ENCODE results near the gene BMERB1. TPM values are rescaled to one million over a fixed set of nuclear protein-coding genes. Genes with fewer than 3 reads are reported as not detected.
"Not testable (repeated sequence)": the region's sequence is repeated elsewhere in the genome, so short reads cannot be mapped to it uniquely, and the experiment has no call there.

Gene BMERB1
- total RNA-seq, 1 experiment from 2014 or later, result 64.2 TPM

DNA sequence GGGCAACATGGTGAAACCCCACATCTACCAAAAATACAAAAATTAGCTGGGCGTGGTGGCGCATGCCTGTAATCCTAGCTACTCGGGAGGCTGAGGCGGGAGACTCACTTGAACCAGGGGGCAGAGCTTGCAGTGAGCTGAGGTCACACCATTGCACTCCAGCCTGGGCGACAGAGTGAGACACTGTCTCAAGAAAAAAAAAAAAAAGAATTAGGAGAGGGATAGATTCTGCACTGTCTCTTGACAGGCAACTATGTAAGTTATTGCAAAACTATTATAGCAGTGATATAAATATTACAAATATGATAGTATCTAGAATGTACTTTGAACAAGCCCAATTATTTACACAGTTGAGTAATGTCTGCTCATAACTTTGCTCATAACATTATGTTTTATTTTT lies 7.8 kb downstream of the BMERB1 start:
- not testable (repeated sequence) for H3K4me3 ChIP-seq; H3K27ac ChIP-seq; H3K9me3 ChIP-seq (replicated peaks); H3K36me3 ChIP-seq; H3K4me1 ChIP-seq; H3K27me3 ChIP-seq; DNase-seq

DNA sequence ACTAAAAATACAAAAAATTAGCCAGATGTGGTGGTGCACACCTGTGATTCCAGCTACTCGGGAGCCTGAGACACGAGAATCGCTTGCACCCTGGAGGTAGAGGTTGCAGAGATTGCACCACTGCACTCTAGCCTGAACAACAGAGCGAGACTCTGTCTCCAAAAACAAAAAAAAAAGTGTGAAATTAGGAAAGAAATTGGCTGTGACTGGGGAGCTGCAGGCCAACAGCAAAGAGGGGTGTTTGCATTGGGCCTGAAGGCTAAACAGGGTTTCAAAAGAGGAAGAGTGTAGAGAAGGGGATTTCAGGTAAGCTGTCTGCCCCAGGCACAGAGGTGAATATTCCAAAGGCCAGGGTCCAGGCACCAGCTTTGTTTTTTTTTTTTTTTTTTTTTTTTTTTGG lies 9.4 kb downstream of the BMERB1 start:
- peaks cover 6% of the 10 kb centered on the region for H3K4me1 ChIP-seq
- no peaks in the 10 kb centered on the region for H3K36me3 ChIP-seq
- H3K27ac ChIP-seq, result no peak overlapping the region
- no peak overlapping the region for H3K4me3 ChIP-seq
- no peaks in the 10 kb centered on the region for H3K27me3 ChIP-seq
- H3K9me3 ChIP-seq (replicated peaks), result no peaks in the 10 kb centered on the region; the same call in 1 of the 2 replicates
- DNase-seq, result no peak

DNA sequence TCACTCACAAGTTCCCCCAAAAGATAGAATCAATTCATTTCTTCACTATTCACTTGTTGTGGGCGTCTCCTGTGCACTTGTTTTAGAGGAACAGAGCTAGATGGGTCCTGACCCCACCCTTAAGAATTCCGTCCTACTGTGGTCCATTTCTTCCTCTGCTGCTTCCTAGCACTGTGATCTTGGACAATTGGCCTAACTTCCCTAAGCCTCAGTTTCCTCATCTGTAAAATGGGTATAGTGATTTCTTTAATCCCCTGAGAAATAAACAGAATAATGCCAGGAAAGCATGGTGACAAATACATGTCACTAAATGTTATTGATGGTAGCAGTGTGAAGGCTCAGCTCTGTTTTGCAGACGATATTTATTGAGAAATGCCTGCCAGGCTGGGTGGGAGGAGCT lies 9.9 kb downstream of the BMERB1 start:
- Histone ChIP-seq H3K36me3 (no peaks in the 10 kb centered on the region), H3K4me3 (no peak overlapping the region), H3K9me3 (replicated peaks) (no peaks in the 10 kb centered on the region; the same call in 1 of the 2 replicates), H3K27ac (no peak overlapping the region), H3K27me3 (no peaks in the 10 kb centered on the region), H3K4me1 (peaks cover 6% of the 10 kb centered on the region)
- DNase-seq, result no peak

DNA sequence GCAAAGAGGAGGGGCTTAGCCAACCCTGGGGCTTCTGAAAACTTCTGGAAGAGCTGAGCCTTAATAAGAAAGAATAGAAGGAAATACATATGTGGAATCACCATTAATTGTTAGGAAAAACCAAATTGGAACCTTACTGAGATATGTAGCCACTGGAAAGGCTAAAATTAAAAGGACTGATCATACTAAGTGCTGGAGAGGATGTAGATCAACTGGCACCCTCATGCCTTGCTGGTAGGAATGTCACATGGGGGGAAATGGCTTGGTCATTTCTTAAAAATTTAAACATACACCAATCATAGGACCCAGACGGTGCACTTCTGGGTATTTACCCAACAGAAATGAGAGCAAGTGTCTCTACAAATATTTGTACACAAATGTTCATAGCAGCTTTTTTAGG lies 11.1 kb downstream of the BMERB1 start:
- Histone ChIP-seq H3K4me1 (no peaks in the 10 kb centered on the region), H3K4me3 (no peak overlapping the region)
- no peak for DNase-seq

DNA sequence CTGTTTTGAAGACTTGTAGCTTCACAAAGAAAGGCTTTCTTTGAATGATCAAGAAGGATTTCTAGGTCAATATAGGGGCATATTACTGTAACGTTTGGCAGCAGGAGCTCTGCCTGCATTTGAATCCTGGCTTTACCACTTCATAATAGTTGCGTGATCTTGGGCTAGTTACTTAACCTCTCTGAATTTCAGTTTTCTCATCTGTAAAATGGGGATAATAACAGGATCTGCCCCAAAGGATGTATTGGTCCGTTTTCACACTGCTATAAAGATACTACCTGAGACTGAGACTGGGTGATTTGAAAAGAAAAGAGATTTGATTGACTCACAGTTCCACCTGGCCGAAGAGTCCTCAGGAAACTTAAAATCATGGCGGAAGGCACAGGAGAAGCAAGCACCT lies 12.5 kb downstream of the BMERB1 start:
- Histone ChIP-seq H3K4me3 (no peak overlapping the region), H3K27ac (no peak overlapping the region), H3K27me3 (no peaks in the 10 kb centered on the region), H3K4me1 (no peaks in the 10 kb centered on the region), H3K36me3 (no peaks in the 10 kb centered on the region), H3K9me3 (replicated peaks) (no peaks in the 10 kb centered on the region; the same call in 1 of the 2 replicates)
- no peak for DNase-seq

More for the DNA sequence above, 11.1 kb downstream of the BMERB1 start:
- Histone ChIP-seq H3K27me3 (no peaks in the 10 kb centered on the region), H3K27ac (no peak overlapping the region), H3K36me3 (no peaks in the 10 kb centered on the region), H3K9me3 (replicated peaks) (no peaks in the 10 kb centered on the region; the same call in 1 of the 2 replicates)

DNA sequence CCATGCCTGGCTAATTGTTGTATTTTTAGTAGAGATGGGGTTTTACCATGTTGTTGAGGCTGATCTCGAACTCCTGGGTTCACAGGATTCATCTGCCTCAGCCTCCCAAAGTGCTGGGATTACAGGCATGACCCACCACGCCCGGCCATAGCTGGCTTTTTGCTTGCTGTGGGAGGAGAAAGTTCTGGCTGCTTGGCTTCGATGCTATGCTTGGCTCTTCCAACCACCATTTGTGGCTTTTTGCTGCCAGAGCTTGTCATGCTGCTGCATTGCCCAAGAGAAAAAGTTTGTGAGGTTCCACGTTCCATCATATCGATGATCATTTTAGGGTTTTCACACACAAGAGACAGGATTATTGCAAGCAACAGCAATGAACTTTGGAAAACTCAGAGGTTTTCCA lies 16.2 kb downstream of the BMERB1 start:
- no peaks in the 10 kb centered on the region; the same call in 1 of the 2 replicates for H3K9me3 ChIP-seq (replicated peaks)
- H3K27ac ChIP-seq, result no peak overlapping the region
- no peaks in the 10 kb centered on the region for H3K27me3 ChIP-seq
- no peaks in the 10 kb centered on the region for H3K4me1 ChIP-seq
- no peak overlapping the region for H3K4me3 ChIP-seq
- H3K36me3 ChIP-seq, result no peaks in the 10 kb centered on the region
- no peak for DNase-seq

DNA sequence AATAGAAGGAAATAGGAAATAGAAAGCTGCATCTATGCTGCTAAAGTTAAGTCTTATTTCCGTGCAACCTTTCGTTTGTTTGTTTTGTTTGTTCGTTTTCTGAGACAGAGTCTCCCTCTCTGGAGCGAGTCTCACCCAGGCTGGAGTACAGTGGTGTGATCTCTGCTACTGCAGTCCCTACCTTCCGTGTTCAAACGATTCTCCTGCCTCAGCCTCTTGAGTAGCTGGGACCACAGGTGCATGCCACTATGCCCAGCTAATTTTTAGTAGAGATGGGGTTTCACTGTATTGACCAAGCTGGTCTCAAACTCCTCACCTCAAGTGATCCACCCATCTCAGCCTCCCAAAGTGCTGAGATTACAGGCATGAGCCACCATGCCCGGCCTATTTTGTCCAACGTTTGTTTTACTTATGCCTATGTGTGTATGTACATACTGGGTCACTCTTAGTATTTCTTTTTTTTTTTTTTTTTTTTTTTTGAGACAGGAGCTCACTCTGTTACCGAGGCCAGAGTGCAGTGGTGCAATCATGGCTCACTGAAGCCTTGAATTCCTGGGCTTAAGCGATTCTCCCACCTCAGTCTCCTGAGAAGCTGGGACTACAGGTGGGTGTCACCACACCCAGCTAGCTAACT lies 16.8 kb downstream of the BMERB1 start:
- no peaks in the 10 kb centered on the region for H3K9me3 ChIP-seq (replicated peaks)
- no peaks in the 10 kb centered on the region for H3K27me3 ChIP-seq
- no peaks in the 10 kb centered on the region for H3K4me1 ChIP-seq
- no peak for DNase-seq
- no peak overlapping the region for H3K4me3 ChIP-seq
- H3K27ac ChIP-seq, result no peak overlapping the region
- H3K36me3 ChIP-seq, result no peaks in the 10 kb centered on the region

DNA sequence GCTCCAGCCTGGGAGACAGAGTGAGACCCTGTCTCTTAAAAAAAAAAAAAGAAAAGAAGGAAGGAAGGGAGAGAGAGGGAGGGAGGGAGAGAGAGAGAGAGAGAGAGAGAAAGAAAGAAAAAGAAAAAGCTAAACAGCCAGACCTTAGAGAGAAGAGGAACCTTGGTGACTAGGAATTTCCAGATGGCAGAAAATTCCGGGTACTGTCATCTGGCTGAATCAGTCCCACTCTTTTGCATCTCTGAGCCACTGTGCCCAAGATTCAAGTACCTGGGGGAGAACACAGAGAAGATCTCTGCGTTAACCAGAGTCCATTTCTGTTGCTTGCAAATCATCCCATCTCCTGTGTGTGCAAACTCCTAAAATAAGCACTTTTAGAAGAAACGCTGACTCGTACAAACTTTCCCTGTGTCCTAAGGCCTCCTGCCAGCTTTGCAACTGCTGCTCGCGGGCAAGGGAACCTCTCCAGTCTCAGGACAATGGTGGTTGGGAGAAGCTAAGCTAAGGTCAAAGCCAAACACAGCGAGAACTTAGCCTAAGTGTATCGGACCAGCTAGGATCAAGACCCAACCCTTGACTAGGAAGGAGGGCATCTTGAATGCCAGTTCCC lies 18.0 kb downstream of the BMERB1 start:
- no peak for DNase-seq
- no peak overlapping the region for H3K4me3 ChIP-seq
- H3K4me1 ChIP-seq, result no peaks in the 10 kb centered on the region
- H3K27me3 ChIP-seq, result no peaks in the 10 kb centered on the region
- H3K36me3 ChIP-seq, result no peaks in the 10 kb centered on the region
- no peaks in the 10 kb centered on the region for H3K9me3 ChIP-seq (replicated peaks)
- no peak overlapping the region for H3K27ac ChIP-seq

DNA sequence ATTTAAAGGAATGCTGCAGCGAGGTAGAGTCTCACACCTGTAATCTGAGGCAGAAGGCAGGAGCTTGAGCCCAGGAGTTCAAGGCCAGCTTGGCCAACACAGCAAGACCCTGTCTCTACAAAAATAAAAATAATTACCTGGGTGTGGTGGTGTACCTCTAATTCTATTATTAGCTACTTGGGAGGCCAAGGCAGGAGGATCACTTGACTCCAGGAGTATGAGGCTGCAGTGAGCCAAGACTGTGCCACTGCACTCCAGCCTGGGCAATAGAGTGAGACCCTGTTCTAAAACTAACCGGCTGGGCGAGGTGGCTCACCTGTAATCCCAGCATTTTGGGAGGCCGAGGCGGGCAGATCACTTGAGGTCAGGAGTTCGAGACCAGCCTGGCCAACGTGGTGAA lies 18.9 kb downstream of the BMERB1 start:
- H3K36me3 ChIP-seq; H3K27ac ChIP-seq; DNase-seq; H3K9me3 ChIP-seq (replicated peaks); H3K4me3 ChIP-seq; H3K27me3 ChIP-seq; H3K4me1 ChIP-seq: not testable (repeated sequence)

DNA sequence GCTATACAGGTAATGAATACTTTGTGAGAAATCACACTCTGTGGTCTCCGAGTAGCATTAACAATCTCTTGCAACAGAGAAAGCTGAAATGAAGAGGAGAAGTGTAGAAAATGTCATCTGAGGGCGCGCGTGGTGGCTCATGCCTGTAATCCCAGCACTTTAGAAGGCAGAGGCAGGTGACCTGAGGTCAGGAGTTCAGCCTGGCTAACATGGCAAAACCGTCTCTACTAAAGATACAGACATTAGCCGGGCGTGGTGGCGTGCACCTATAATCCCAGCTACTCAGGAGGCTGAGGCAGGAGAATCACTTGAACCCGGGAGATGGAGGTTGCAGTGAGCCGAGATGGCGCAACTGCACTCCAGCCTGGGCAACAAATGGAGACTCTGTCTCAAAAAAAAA lies 20.5 kb downstream of the BMERB1 start:
- not testable (repeated sequence) for H3K27me3 ChIP-seq, H3K4me1 ChIP-seq, DNase-seq

DNA sequence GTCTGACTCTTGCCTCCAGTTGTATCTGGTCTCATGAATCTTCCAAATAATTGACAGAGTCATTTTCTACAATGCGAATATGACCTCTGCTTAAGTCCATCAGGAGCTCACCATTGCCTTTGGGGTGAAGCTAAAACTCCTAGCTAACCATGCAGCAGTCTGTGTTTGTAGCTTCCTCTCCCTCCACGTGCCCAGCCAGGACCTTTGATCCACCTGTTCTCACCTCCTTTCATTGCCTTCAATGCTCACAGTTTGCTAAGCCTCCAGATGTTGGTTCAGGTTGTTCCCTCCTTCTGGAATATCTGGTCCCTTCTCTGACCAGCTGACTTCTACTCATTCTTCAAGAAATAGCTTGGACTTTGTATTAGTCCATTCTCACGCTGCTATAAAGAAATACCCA lies 23.0 kb downstream of the BMERB1 start:
- H3K27ac ChIP-seq, result no peak overlapping the region

More for the DNA sequence above, 20.5 kb downstream of the BMERB1 start:
- not testable (repeated sequence) for H3K4me3 ChIP-seq; H3K36me3 ChIP-seq; H3K9me3 ChIP-seq (replicated peaks); H3K27ac ChIP-seq

DNA sequence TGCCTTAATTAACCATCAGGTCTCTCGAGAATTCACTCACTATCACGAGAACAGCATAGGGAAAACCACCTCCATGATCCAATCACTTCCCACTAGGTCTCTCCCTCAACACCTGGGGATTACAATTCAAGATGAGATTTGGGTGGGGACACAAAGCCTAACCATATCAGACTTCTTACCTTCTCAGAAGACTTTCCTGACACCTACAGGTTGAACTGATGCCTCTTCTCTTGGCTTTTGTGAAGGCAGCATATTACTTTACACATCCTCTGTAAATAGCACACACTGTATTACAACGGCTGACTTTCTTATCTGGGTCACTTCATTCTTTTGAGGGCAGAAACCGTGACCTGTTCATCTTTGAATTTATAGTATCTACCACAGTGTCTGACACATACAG lies 23.6 kb downstream of the BMERB1 start:
- DNase-seq, result no peak
- Histone ChIP-seq H3K9me3 (replicated peaks) (no peaks in the 10 kb centered on the region), H3K27ac (no peak overlapping the region), H3K4me3 (no peak overlapping the region), H3K36me3 (no peaks in the 10 kb centered on the region), H3K27me3 (no peaks in the 10 kb centered on the region), H3K4me1 (no peaks in the 10 kb centered on the region; the same call in 1 of the 2 replicates)

More for the DNA sequence above, 23.0 kb downstream of the BMERB1 start:
- Histone ChIP-seq H3K27me3 (no peaks in the 10 kb centered on the region), H3K4me1 (no peaks in the 10 kb centered on the region; the same call in 1 of the 2 replicates), H3K4me3 (no peak overlapping the region), H3K36me3 (no peaks in the 10 kb centered on the region), H3K9me3 (replicated peaks) (no peaks in the 10 kb centered on the region)
- DNase-seq, result no peak

DNA sequence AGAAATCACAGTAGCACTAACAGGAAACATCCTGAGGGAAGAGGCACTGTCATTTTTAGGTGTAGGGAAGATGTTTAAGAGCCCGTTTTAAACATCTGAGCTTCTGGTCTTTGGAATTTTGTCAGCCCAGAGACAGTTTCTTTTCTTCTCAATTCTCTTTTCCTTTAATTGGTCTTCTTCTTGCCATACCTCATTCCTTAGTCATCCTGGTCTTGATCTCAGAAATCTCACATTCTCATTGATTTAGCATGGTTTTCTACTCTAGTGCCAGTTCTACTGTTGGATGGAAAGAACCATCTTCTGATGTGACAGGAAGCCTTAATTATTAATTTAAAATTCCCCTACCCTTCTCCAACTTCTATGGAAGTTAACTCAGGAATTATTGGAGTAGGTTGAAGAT lies 25.4 kb downstream of the BMERB1 start:
- Histone ChIP-seq H3K27ac (no peak overlapping the region), H3K27me3 (no peaks in the 10 kb centered on the region), H3K4me1 (no peaks in the 10 kb centered on the region; the same call in 1 of the 2 replicates), H3K4me3 (no peak overlapping the region), H3K9me3 (replicated peaks) (no peaks in the 10 kb centered on the region), H3K36me3 (no peaks in the 10 kb centered on the region)
- DNase-seq, result no peak

DNA sequence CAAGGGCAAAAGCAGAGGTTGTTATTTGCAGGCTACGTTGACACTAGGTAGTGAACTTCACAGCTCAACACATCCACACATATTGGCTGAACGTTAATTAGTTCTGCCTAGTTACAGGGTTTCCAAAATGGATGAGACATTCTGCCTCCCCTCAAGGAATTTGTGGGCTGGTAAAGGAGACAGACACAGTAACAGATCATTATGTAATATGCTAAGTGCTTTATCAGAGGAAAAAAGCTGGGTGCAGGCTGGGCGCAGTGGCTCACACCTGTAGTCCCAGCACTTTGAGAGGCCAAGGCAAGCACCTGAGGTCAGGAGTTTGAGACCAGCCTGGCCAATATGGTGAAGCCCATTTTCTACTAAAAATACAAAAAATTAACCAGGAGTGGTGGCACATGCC lies 26.2 kb downstream of the BMERB1 start:
- DNase-seq, result no peak
- Histone ChIP-seq H3K36me3 (no peaks in the 10 kb centered on the region), H3K4me1 (no peaks in the 10 kb centered on the region; the same call in 1 of the 2 replicates), H3K9me3 (replicated peaks) (no peaks in the 10 kb centered on the region), H3K4me3 (no peak overlapping the region), H3K27me3 (no peaks in the 10 kb centered on the region), H3K27ac (no peak overlapping the region)

DNA sequence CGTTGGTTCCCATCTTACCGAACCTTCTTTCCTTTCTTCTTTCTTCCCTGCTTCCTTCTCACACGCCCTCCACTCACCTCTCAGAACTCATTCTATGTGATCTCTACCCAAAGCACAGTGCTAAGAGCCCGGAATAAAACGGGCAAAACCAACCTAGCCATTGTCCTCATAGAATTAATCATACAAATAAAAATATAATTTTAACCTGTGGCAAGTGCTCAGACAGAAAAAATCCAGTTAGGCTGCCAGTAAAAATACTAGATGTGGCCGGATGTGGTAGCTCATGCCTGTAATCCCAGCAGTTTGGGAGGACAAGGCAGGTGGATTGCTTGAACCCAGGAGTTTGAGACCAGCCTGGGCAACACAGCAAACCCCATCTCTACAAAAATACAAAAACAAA lies 27.0 kb downstream of the BMERB1 start:
- no peak overlapping the region for H3K27ac ChIP-seq
- DNase-seq, result no peak
- 0 out of 2 replicates have a peak, but pooled peaks cover under 1% of the 10 kb centered on the region for H3K9me3 ChIP-seq (replicated peaks)
- no peaks in the 10 kb centered on the region for H3K36me3 ChIP-seq
- H3K4me1 ChIP-seq, result no peaks in the 10 kb centered on the region; the same call in 1 of the 2 replicates
- no peaks in the 10 kb centered on the region for H3K27me3 ChIP-seq
- no peak overlapping the region for H3K4me3 ChIP-seq

Data from SJCRH30 (cell line).